ENCODE results near the gene NMRK1.

- TF ChIP-seq, protein P1, sequence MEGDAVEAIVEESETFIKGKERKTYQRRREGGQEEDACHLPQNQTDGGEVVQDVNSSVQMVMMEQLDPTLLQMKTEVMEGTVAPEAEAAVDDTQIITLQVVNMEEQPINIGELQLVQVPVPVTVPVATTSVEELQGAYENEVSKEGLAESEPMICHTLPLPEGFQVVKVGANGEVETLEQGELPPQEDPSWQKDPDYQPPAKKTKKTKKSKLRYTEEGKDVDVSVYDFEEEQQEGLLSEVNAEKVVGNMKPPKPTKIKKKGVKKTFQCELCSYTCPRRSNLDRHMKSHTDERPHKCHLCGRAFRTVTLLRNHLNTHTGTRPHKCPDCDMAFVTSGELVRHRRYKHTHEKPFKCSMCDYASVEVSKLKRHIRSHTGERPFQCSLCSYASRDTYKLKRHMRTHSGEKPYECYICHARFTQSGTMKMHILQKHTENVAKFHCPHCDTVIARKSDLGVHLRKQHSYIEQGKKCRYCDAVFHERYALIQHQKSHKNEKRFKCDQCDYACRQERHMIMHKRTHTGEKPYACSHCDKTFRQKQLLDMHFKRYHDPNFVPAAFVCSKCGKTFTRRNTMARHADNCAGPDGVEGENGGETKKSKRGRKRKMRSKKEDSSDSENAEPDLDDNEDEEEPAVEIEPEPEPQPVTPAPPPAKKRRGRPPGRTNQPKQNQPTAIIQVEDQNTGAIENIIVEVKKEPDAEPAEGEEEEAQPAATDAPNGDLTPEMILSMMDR (IDR thresholded peaks at IDR 0.05): no peak
- no peak for TF ChIP-seq EP300 (IDR thresholded peaks at IDR 0.05)
These were observed 44.3 kb upstream of the NMRK1 start for GRCh38 chr9:75132244-75132643.
